Dedifferentiated amniotic fluid mesenchymal stem cell (primary cell): ENCODE results near the gene MKX.

Experiments used
- DNase-seq: peaks from one replicate; pipeline ENCODE4 v3.0.0-alpha.2; 2016; ENCODE audit errors: extremely low spot score

The MKX gene

GRCh38 chr10:27745732-27746396 is at the start of gene MKX:
TSS of gene MKX (minus strand) at chr10:27745819. CDS start at chr10:27743415, 2,404 bp downstream.
- DNase-seq = peak; percentile 86

GRCh38 chr10:27794157-27794556 is 48.5 kb upstream of the MKX start:
- no peak for DNase-seq

- no peak for DNase-seq
These were observed 46.6 kb upstream of the MKX start for GRCh38 chr10:27792216-27792615.

GRCh38 chr10:27784272-27784671 is 38.7 kb upstream of the MKX start:
- no peak for DNase-seq

GRCh38 chr10:27783660-27784059 is 38.0 kb upstream of the MKX start:
- no peak for DNase-seq

GRCh38 chr10:27779462-27780015 is 33.9 kb upstream of the MKX start:
- DNase-seq = no peak

- no peak for DNase-seq
These were observed 29.2 kb upstream of the MKX start for GRCh38 chr10:27774831-27775230.

- no peak for DNase-seq
These were observed 25.6 kb upstream of the MKX start for GRCh38 chr10:27771231-27771630.

- DNase-seq = no peak
These were observed 24.6 kb upstream of the MKX start for GRCh38 chr10:27770181-27770580.

GRCh38 chr10:27760867-27761266 is 15.2 kb upstream of the MKX start:
- DNase-seq = no peak

- DNase-seq = no peak
These were observed 14.1 kb upstream of the MKX start for GRCh38 chr10:27759483-27760272.

- no peak for DNase-seq
These were observed 7.1 kb upstream of the MKX start for GRCh38 chr10:27752673-27753237.

- DNase-seq = no peak
These were observed 3.0 kb upstream of the MKX start for GRCh38 chr10:27748601-27749000.

- DNase-seq = no peak
These were observed 1.5 kb upstream of the MKX start for GRCh38 chr10:27747096-27747451.

- DNase-seq = no peak
These were observed 927 bp upstream of the MKX start for GRCh38 chr10:27746397-27747095.

GRCh38 chr10:27744802-27745731 is 552 bp downstream of the MKX start:
- DNase-seq = no peak

GRCh38 chr10:27743877-27744801 is 1.5 kb downstream of the MKX start:
- peak; percentile 44 for DNase-seq

- DNase-seq = no peak
These were observed 2.4 kb downstream of the MKX start for GRCh38 chr10:27743012-27743876.
